PC-9 (cell line): ENCODE results near the gene CPEB1. TPM values are rescaled to one million over a fixed set of nuclear protein-coding genes. Genes with fewer than 3 reads are reported as not detected.

Source experiments
- BruUV-seq: library from RNA; stranded (reverse); fragments of 400-500 nt; replicated peaks from 2 replicates; lab custom pipeline; 2021; lab: Mats Ljungman, UMichigan
- CTCF ChIA-PET: fragments of 300-600 bp; sonication (Branson Sonifier 250); formaldehyde crosslinking; loops from one replicate; lab custom pipeline; 2022; ENCODE audit warnings: antibody characterized with exemption; lab: Charles Lee
- POLR2A ChIA-PET: fragments of 300-600 bp; sonication (Branson Sonifier 250); formaldehyde crosslinking; loops from one replicate; lab custom pipeline; 2022; ENCODE audit warnings: antibody characterized with exemption; ENCODE audit not compliant: unreplicated experiment; lab: Charles Lee
- DNase-seq, 2 experiments: peaks; one replicate each; pipeline versions ENCODE4 v3.0.0 to v3.0.0-alpha.2; 2015 to 2022; ENCODE audit warnings: mixed read lengths in 1 of 2
- H2AFZ ChIP-seq: fragments of 200-600 bp; sonication (generic); 2 replicates; pipeline ENCODE4 v1.8.1; 2017; ENCODE audit warnings: antibody characterized with exemption
- H3F3A ChIP-seq: fragments of 200-600 bp; sonication (generic); 2 replicates; pipeline ENCODE4 v1.8.1; 2017; ENCODE audit warnings: antibody characterized with exemption, mild to moderate bottlenecking, low read depth; ENCODE audit not compliant: insufficient read depth
- H3K27ac ChIP-seq: fragments of 200-600 bp; sonication (generic); 2 replicates; pipeline ENCODE4 v1.6.1; 2016; ENCODE audit warnings: mixed run types
- H3K27me3 ChIP-seq: fragments of 200-600 bp; sonication (generic); 2 replicates; pipeline ENCODE4 v1.6.1; 2016; ENCODE audit warnings: low read depth, mixed run types; ENCODE audit not compliant: insufficient read depth
- H3K36me3 ChIP-seq: fragments of 200-600 bp; sonication (generic); 2 replicates; pipeline ENCODE4 v1.6.1; 2016; ENCODE audit warnings: low read depth, mixed run types
- H3K4me1 ChIP-seq: fragments of 200-600 bp; sonication (generic); replicated peaks from 2 replicates; pipeline ENCODE4 v1.6.1; 2016; ENCODE audit warnings: mixed run types; ENCODE audit not compliant: insufficient read depth
- H3K4me2 ChIP-seq: fragments of 200-600 bp; sonication (generic); 2 replicates; pipeline ENCODE4 v1.6.1; 2017; ENCODE audit warnings: mixed run types
- H3K4me3 ChIP-seq: fragments of 200-600 bp; sonication (generic); 2 replicates; pipeline ENCODE4 v1.6.1; 2016; ENCODE audit warnings: mixed run types
- H3K79me2 ChIP-seq: fragments of 200-600 bp; sonication (generic); 2 replicates; pipeline ENCODE4 v1.6.1; 2017; ENCODE audit warnings: low read depth, mixed run types
- H3K9me2 ChIP-seq: fragments of 200-600 bp; sonication (generic); 2 replicates; pipeline ENCODE4 v1.8.1; 2017; ENCODE audit warnings: mild to moderate bottlenecking; ENCODE audit not compliant: insufficient read depth
- H3K9me3 ChIP-seq: fragments of 200-600 bp; sonication (generic); 2 replicates; pipeline ENCODE4 v1.8.1; 2016; ENCODE audit warnings: low read depth; ENCODE audit not compliant: insufficient read depth
- H4K20me1 ChIP-seq: fragments of 200-600 bp; sonication (generic); 2 replicates; pipeline ENCODE4 v1.8.1; 2017; ENCODE audit not compliant: insufficient read depth
- CTCF ChIP-seq: fragments of 200-600 bp; sonication (generic); conservative IDR thresholded peaks from 2 replicates; pipeline ENCODE4 v1.6.1; 2017; ENCODE audit warnings: mixed run types, antibody characterized with exemption, mild to moderate bottlenecking, moderate library complexity
- EZH2 ChIP-seq: fragments of 200-600 bp; sonication (generic); IDR thresholded peaks from 2 replicates; pipeline ENCODE4 v1.8.0; 2017; ENCODE audit warnings: antibody characterized with exemption, low read depth
- intact Hi-C: fragments of 100-400 bp; cut with micrococcal nuclease; formaldehyde crosslinking; loops from one replicate; pipeline ENCODE4 v1.10.0; 2022; ENCODE audit not compliant: unreplicated experiment
- total RNA-seq: library from RNA; stranded (reverse); gene quantifications from 2 replicates; pipeline ENCODE4 v1.2.3, GENCODE V29; 2021

CPEB1 gene
- total RNA-seq, 1 experiment from 2014 or later, result not detected

- POLR2A ChIA-PET, result no interaction called here
- no peak overlapping the region for H3K4me2 ChIP-seq
- no peak for DNase-seq
- no peak overlapping the region for H3K4me3 ChIP-seq
- peaks cover 69% of the 10 kb centered on the region; the same call in 1 of the 2 replicates for H3K27me3 ChIP-seq
- no peaks in the 10 kb centered on the region for H3K79me2 ChIP-seq
- no peak overlapping the region for H2AFZ ChIP-seq
- no peak overlapping the region for H3K27ac ChIP-seq
- no peaks in the 10 kb centered on the region for H3F3A ChIP-seq
- no peaks in the 10 kb centered on the region for H3K36me3 ChIP-seq
- BruUV-seq, result no TSS peak
- no peaks in the 10 kb centered on the region for H4K20me1 ChIP-seq
- intact Hi-C loops, result no loop called here
- CTCF ChIA-PET, result interaction anchor here (0.7 kb wide), 1 partner anchor 284 kb away, joined by 3 read pairs; no protein-coding TSS in a partner anchor
- TF ChIP-seq EZH2 (no peak), CTCF (no peak)
- H3K9me3 ChIP-seq, result no peaks in the 10 kb centered on the region
- no peaks in the 10 kb centered on the region for H3K9me2 ChIP-seq
- H3K4me1 ChIP-seq, result no peaks in the 10 kb centered on the region
Observed at GRCh38 chr15:82585072-82585471, 62.1 kb downstream of the CPEB1 start.

- H3K27me3 ChIP-seq, result peaks cover 47% of the 10 kb centered on the region; the same call in 1 of the 2 replicates
- no peaks in the 10 kb centered on the region for H3F3A ChIP-seq
- no peaks in the 10 kb centered on the region for H4K20me1 ChIP-seq
- H3K9me2 ChIP-seq, result no peaks in the 10 kb centered on the region
- no peak overlapping the region for H2AFZ ChIP-seq
- no peak overlapping the region for H3K27ac ChIP-seq
- no peak overlapping the region for H3K4me2 ChIP-seq
- H3K4me1 ChIP-seq, result no peaks in the 10 kb centered on the region
- BruUV-seq, result no TSS peak
- CTCF ChIA-PET, result no interaction called here
- no peaks in the 10 kb centered on the region for H3K9me3 ChIP-seq
- POLR2A ChIA-PET, result no interaction called here
- DNase-seq, result no peak
- intact Hi-C loops, result no loop called here
- no peak overlapping the region for H3K4me3 ChIP-seq
- no peaks in the 10 kb centered on the region for H3K36me3 ChIP-seq
- TF ChIP-seq CTCF (no peak), EZH2 (no peak)
- no peaks in the 10 kb centered on the region for H3K79me2 ChIP-seq
Observed at GRCh38 chr15:82580713-82581112, 66.5 kb downstream of the CPEB1 start.

GRCh38 chr15:82575335-82575734, 71.8 kb downstream of the CPEB1 start:
- no peaks in the 10 kb centered on the region for H3K4me1 ChIP-seq
- no peaks in the 10 kb centered on the region for H3K36me3 ChIP-seq
- no TSS peak for BruUV-seq
- no peak overlapping the region for H3K4me3 ChIP-seq
- no peaks in the 10 kb centered on the region for H3F3A ChIP-seq
- H3K27ac ChIP-seq, result no peak overlapping the region
- intact Hi-C loops, result no loop called here
- H3K27me3 ChIP-seq, result peaks cover 13% of the 10 kb centered on the region; the same call in 1 of the 2 replicates
- H2AFZ ChIP-seq, result no peak overlapping the region
- POLR2A ChIA-PET, result no interaction called here
- H4K20me1 ChIP-seq, result no peaks in the 10 kb centered on the region
- no peaks in the 10 kb centered on the region for H3K9me3 ChIP-seq
- H3K4me2 ChIP-seq, result no peak overlapping the region
- CTCF ChIA-PET, result no interaction called here
- DNase-seq, result no peak
- no peak for TF ChIP-seq CTCF
- no peak for TF ChIP-seq EZH2
- no peaks in the 10 kb centered on the region for H3K79me2 ChIP-seq
- H3K9me2 ChIP-seq, result no peaks in the 10 kb centered on the region
